NB4 (cell line): ENCODE results near the gene TNS4.

Experiments
- DNase-seq: peaks from one replicate; pipeline ENCODE4 v3.0.0; 2010; ENCODE audit warnings: low read depth
- H3K4me3 ChIP-seq: one replicate; pipeline ENCODE4 v1.5.1; 2011; ENCODE audit warnings: mild to moderate bottlenecking, low read depth, low read length, moderate library complexity
- MYC ChIP-seq: IDR thresholded peaks from 2 replicates; pipeline ENCODE4 v1.6.1; 2011; ENCODE audit warnings: low read depth, low read length
- POLR2A ChIP-seq: IDR thresholded peaks from 2 replicates; pipeline ENCODE4 v1.6.1; 2011; ENCODE audit warnings: mild to moderate bottlenecking; ENCODE audit not compliant: insufficient read length; ENCODE audit errors: extremely low read depth
- TF ChIP-seq, protein P1 (sequence below): IDR thresholded peaks from one replicate; pipeline ENCODE4 v1.5.1; 2012; ENCODE audit warnings: low read depth, low read length
- TF ChIP-seq, protein P2 (sequence below): IDR thresholded peaks from 2 replicates; pipeline ENCODE4 v1.6.1; 2011; ENCODE audit warnings: low read depth, low read length

TNS4 gene

DNA sequence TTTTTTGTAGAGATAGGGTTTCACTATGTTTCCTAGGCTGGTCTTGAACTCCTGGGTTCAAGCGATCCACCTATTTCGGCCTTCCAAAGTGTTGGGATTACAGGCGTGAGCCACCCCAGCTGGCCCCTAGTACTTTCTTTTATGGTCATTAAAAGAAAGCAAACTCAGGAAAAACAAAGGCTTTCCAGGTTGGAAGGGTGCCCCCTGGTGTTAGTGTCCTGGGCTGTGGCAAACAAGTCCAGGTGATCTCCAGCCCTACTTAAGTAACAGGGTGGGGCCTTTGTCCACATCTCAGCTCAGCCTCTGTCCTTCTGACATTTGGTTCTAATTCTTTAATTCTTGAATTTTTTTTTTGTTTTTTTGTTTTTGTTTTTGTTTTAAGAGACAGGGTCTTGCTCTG is 51.2 kb downstream of the TNS4 start:
- no peak overlapping the region for H3K4me3 ChIP-seq
- TF ChIP-seq POLR2A (no peak), MYC (no peak)
- TF ChIP-seq, protein P1, sequence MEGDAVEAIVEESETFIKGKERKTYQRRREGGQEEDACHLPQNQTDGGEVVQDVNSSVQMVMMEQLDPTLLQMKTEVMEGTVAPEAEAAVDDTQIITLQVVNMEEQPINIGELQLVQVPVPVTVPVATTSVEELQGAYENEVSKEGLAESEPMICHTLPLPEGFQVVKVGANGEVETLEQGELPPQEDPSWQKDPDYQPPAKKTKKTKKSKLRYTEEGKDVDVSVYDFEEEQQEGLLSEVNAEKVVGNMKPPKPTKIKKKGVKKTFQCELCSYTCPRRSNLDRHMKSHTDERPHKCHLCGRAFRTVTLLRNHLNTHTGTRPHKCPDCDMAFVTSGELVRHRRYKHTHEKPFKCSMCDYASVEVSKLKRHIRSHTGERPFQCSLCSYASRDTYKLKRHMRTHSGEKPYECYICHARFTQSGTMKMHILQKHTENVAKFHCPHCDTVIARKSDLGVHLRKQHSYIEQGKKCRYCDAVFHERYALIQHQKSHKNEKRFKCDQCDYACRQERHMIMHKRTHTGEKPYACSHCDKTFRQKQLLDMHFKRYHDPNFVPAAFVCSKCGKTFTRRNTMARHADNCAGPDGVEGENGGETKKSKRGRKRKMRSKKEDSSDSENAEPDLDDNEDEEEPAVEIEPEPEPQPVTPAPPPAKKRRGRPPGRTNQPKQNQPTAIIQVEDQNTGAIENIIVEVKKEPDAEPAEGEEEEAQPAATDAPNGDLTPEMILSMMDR, result peak; percentile 60
- TF ChIP-seq, protein P2, sequence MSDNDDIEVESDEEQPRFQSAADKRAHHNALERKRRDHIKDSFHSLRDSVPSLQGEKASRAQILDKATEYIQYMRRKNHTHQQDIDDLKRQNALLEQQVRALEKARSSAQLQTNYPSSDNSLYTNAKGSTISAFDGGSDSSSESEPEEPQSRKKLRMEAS, result no peak
- DNase-seq, result peak; percentile 65

DNA sequence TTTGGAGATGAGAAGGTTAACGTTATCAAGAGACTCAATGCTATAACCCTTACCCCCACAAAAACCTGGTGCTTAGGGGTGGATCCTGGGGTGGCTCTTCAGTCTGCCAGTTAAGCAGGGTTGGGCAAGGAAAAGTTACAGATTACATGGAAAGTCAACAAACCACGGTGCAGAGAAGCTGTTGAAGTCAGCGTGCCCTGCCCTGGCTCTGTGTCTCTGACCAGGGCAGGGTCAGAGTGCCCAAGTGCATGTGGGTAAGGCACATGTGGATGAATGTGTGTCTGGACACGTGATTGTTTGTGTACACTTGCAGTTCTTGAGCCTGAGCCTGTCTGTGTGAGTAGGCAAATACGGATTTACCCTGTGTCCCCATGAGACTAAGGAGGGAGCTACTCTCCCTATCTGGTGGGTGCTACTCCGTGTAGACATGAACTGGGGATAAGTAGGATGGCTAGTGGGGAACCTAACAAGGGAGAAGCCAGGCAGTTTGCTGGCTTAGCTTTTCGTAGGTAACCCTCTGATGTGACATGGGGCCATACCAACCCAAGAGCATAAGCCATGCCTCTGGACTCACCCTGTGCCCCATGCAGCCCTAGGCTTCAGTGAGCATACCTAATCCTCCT is 52.7 kb downstream of the TNS4 start:
- DNase-seq, result no peak
- H3K4me3 ChIP-seq, result no peak overlapping the region
- TF ChIP-seq, protein P2, result no peak
- TF ChIP-seq, protein P1, result no peak
- TF ChIP-seq MYC (no peak), POLR2A (no peak)

DNA sequence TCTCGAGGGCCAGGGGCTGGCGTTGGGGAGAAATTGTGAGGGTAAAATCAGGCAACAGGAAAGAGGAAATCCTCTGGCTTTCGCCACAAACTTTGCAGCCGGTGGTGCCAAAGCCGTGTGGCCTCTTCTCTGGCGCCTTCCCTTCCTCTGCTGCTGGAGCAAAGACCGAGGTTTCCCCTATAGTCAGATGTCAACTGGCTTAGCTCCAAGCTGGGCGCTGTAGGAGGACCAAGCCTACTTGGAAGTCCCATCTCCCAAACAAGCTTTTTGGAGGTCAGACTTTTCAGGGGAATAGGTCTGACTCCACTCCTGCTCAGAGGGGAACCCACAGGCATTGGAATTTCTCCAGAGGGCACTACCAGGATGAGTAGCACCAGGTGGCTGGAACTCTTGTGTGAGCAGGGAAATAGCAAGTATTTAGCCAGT is 53.2 kb downstream of the TNS4 start:
- peak overlapping the region; percentile 32 for H3K4me3 ChIP-seq
- TF ChIP-seq, protein P2, result no peak
- TF ChIP-seq POLR2A, result no peak
- TF ChIP-seq, protein P1, result no peak
- TF ChIP-seq MYC, result no peak
- peak; percentile 66 for DNase-seq

GRCh38 chr17:40447806-40448205 is 53.6 kb downstream of the TNS4 start:
- H3K4me3 ChIP-seq, result peak overlapping the region; percentile 32
- DNase-seq, result no peak
- TF ChIP-seq POLR2A, result no peak
- TF ChIP-seq, protein P1, result no peak
- TF ChIP-seq, protein P2, result no peak

GRCh38 chr17:40447148-40447644 is 54.2 kb downstream of the TNS4 start:
- no peak for DNase-seq
- peak overlapping the region; percentile 32 for H3K4me3 ChIP-seq
- TF ChIP-seq POLR2A (no peak), MYC (no peak)
- TF ChIP-seq, protein P2, result no peak
- TF ChIP-seq, protein P1, result no peak
